HG02623 (cell line): ENCODE results near the gene ZNF366.

Experiments used
- ATAC-seq: cut with Tn5 transposase; IDR thresholded peaks from one replicate; pipeline ENCODE4 v1.9.1; 2021; ENCODE audit warnings: moderate library complexity; ENCODE audit not compliant: unreplicated experiment

ZNF366 gene

GRCh38 chr5:72441862-72442540 is 65.2 kb downstream of the ZNF366 start:
- ATAC-seq, result no peak

DNA sequence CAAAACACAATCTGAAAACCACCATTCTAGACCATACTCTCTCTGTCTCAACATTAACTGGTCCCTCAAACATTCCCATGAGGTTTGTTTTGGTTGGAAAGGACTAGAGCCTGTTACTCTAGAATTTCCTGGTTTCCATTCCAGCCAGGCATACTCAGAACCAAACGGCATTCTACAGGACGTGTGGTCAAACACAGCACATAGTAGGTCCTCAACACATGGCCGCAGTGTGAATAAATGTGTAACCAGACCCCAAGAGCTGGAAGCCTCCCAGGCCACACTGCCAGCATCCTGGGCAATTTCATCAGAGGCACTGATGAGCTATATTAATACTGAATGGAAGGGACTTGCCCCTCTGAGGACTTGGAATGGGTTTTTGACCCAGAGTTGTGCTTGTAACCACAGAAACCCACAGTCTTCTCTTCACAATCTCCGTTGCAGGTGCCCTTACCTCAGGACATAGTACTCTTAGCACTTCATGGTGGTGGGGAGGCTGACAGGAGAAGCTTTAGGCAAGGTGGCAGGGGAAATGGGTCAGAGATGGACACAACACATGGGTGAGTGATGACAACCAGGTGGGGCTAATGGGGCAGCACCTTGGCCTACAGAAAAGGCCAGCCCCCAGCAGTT is 66.0 kb downstream of the ZNF366 start:
- ATAC-seq, result no peak

- ATAC-seq, result peak; percentile 42
Measured at GRCh38 chr5:72440207-72440638, 67.0 kb downstream of the ZNF366 start.

GRCh38 chr5:72439192-72439591 is 68.0 kb downstream of the ZNF366 start:
- ATAC-seq, result no peak

DNA sequence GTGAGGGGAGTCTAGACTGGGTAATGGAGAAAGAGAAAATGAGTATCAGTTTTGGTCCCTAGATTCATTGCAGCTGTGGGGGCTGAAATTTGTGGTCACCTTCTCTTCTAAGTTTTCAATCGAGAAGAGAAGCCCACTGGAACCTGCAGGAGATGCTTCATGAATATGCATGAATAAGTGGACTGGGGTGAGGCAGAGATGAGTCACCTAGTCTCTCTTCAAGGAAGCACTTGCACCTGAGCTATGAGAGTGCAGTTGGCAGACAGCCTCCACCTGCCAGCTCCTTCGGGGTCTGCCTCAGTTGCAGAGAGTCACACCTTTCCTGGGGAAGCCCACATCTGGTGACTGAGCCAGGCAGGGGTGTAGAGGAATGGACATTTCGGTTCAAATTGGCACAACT is 69.1 kb downstream of the ZNF366 start:
- no peak for ATAC-seq

GRCh38 chr5:72436796-72437471 is 70.3 kb downstream of the ZNF366 start:
- no peak for ATAC-seq

- ATAC-seq, result no peak
Measured at GRCh38 chr5:72434781-72435437, 72.3 kb downstream of the ZNF366 start.

- no peak for ATAC-seq
Measured at GRCh38 chr5:72434056-72434780, 73.0 kb downstream of the ZNF366 start.

GRCh38 chr5:72433522-72433921 is 73.7 kb downstream of the ZNF366 start:
- no peak for ATAC-seq

GRCh38 chr5:72428669-72429068 is 78.5 kb downstream of the ZNF366 start:
- ATAC-seq, result no peak

GRCh38 chr5:72427488-72428437 is 79.4 kb downstream of the ZNF366 start:
- ATAC-seq, result no peak

GRCh38 chr5:72427016-72427415 is 80.2 kb downstream of the ZNF366 start:
- no peak for ATAC-seq

GRCh38 chr5:72426019-72426418 is 81.2 kb downstream of the ZNF366 start:
- ATAC-seq, result no peak

DNA sequence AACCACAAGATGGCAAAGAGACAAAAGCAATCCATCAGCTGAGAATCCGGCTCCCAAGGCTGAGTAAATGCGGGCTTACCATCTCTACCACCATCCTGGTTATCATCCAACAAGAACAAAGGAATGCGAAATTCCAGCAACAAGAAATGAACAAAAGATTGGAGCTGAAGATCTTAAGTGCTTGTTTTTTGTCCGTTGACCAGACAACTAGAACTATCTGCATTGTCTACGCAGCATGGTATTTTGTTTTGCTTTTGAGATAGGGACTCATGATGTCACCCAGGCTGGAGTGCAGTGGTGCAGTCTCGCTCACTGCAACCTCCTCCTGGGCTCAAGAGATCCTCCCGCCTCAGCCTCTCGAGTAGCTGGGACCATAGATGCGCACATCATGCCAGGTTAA is 88.9 kb downstream of the ZNF366 start:
- ATAC-seq, result no peak

DNA sequence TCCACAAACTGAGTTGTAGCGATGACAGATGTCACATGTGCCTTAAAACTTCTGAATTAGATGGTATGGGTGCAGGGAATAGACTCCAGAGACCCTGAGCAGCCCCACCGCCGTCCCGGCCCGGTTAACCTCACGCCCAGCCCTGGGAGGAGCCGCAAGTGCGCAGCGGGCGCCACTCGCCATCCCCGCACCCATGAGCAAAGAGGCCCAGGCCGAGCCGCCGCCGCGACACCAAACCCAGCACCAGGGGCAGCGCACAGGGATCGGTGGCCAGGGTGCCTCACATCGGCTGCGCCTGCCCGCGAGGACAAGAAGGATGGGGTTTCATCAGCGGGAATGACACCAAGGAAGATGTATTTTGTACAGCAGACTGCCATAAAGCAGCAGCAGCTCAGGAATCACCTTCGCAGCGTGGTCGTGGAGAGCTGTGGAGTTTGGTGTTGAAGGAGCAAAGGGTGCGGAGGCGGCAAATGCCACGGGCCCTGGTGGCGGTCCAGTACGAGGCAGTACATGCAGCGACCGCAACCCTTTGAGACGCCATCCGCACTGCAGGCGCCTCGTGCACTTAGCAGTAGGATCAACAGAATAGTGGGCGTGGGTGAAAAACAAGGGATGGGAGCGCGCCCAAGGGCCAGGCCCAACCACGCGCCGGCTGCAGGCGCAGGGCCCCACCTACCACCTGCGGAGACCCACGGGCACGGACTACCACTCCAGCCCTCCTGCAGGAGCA is 89.7 kb downstream of the ZNF366 start:
- ATAC-seq, result no peak

- no peak for ATAC-seq
Measured at GRCh38 chr5:72415616-72416325, 91.4 kb downstream of the ZNF366 start.

DNA sequence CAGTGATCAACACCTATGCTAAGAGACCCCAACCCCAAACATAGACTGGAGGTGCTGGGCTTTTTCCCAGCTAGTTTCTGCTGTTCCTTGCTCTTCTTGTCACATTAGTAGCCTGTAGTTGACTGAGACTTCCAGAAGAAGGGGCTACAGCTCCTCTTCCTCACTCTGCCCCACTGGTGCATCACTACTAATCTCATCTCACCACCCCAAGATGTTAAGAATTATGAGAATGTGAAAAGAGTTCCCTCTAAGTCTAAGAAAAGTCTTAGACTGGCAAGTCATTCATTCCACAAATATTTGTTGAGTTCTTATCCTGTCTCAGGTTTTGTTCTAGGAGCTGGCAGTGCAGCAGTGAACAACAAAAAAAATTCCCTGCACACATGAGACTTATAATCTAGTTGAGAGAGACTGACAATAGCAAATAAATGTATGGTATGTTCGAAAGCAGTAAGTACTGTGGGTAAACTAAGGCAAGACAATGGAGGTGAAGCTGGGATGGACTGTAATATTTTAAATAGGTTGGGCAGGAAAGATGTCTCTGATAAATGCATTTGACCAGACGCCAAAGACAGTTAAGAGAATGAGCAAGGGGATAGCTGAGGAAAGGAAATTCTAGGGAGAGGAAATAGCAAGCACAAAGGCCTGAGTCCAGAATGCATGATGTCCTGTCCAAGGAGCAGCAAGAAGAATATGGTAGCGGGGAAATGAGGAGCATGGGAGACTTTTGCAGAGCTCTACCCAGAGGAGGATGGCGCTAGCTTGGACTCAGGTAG is 94.7 kb downstream of the ZNF366 start:
- ATAC-seq, result no peak
